WTC11 (cell line): ENCODE results near the gene AGTR1. TPM values are rescaled to one million over a fixed set of nuclear protein-coding genes. Genes with fewer than 3 reads are reported as not detected.

ENCODE experiments used
- ATAC-seq: fragments of 200-7000 bp; cut with Tn5 transposase; 2 replicates; pipeline ENCODE4 v1.10.0; 2021; ENCODE audit warnings: mild to moderate bottlenecking, moderate library complexity
- Bru-seq: library from RNA; stranded (reverse); fragments of 400-500 nt; gene quantifications from one replicate; lab custom pipeline; 2021; lab: Mats Ljungman, UMichigan
- CTCF ChIA-PET: fragments of 300-600 bp; sonication (Branson Sonifier 250); formaldehyde crosslinking; loops from one replicate; lab custom pipeline; 2021; ENCODE audit warnings: antibody characterized with exemption; lab: Charles Lee
- POLR2A ChIA-PET: fragments of 350-600 bp; sonication (Branson Sonifier 250); formaldehyde crosslinking; loops from one replicate; lab custom pipeline; 2021; ENCODE audit warnings: antibody characterized with exemption; lab: Charles Lee
- DNase-seq: peaks from one replicate; pipeline ENCODE4 v3.0.0; 2021; ENCODE audit warnings: low spot score
- H3K27ac Mint-ChIP-seq: 2 replicates; pipeline ENCODE4 v1.8.0; 2021; ENCODE audit warnings: mixed read lengths
- H3K27me3 Mint-ChIP-seq: 2 replicates; pipeline ENCODE4 v1.8.0; 2021; ENCODE audit warnings: low read depth, mild to moderate bottlenecking, moderate library complexity, mixed read lengths
- H3K36me3 Mint-ChIP-seq: 2 replicates; pipeline ENCODE4 v1.8.0; 2021; ENCODE audit warnings: mixed read lengths
- H3K4me1 Mint-ChIP-seq: 2 replicates; pipeline ENCODE4 v1.8.0; 2022; ENCODE audit warnings: mixed read lengths
- H3K4me3 Mint-ChIP-seq: 2 replicates; pipeline ENCODE4 v1.8.0; 2021; ENCODE audit warnings: mild to moderate bottlenecking, moderate library complexity, mixed read lengths
- H3K9me3 Mint-ChIP-seq: 2 replicates; pipeline ENCODE4 v1.8.0; 2021; ENCODE audit warnings: mixed read lengths
- ATF1 ChIP-seq: sonication (generic); formaldehyde crosslinking; IDR thresholded peaks from 2 replicates; pipeline ENCODE4 v1.8.1; 2023; ENCODE audit warnings: mild to moderate bottlenecking, moderate library complexity, missing genetic modification reagents
- ATF6 ChIP-seq: sonication (generic); formaldehyde crosslinking; IDR thresholded peaks from 2 replicates; pipeline ENCODE4 v1.8.1; 2023; ENCODE audit warnings: mild to moderate bottlenecking, missing genetic modification reagents
- CBFB ChIP-seq: sonication (generic); formaldehyde crosslinking; IDR thresholded peaks from 2 replicates; pipeline ENCODE4 v1.8.1; 2022; ENCODE audit warnings: mild to moderate bottlenecking, low read depth, missing genetic modification reagents
- CREM ChIP-seq: sonication (generic); formaldehyde crosslinking; IDR thresholded peaks from 2 replicates; pipeline ENCODE4 v1.8.1; 2022; ENCODE audit warnings: mild to moderate bottlenecking, missing genetic modification reagents, moderate library complexity
- E2F1 ChIP-seq: sonication (generic); formaldehyde crosslinking; IDR thresholded peaks from 2 replicates; pipeline ENCODE4 v1.8.0; 2022; ENCODE audit warnings: mild to moderate bottlenecking, missing genetic modification reagents
- E2F4 ChIP-seq: sonication (generic); formaldehyde crosslinking; IDR thresholded peaks from 2 replicates; pipeline ENCODE4 v1.8.1; 2022; ENCODE audit warnings: low read depth, mild to moderate bottlenecking, moderate library complexity, missing genetic modification reagents, borderline replicate concordance
- E2F5 ChIP-seq: sonication (generic); formaldehyde crosslinking; IDR thresholded peaks from 2 replicates; pipeline ENCODE4 v1.8.1; 2022; ENCODE audit warnings: mild to moderate bottlenecking, moderate library complexity, missing genetic modification reagents
- ELF4 ChIP-seq: sonication (generic); formaldehyde crosslinking; IDR thresholded peaks from 2 replicates; pipeline ENCODE4 v1.8.1; 2022; ENCODE audit warnings: low read depth, mild to moderate bottlenecking, moderate library complexity, missing genetic modification reagents
- GRHL2 ChIP-seq: fragments of 250-450 bp; sonication (Bioruptor Pico); IDR thresholded peaks from 2 replicates; pipeline ENCODE4 v1.8.0; 2022; ENCODE audit warnings: mild to moderate bottlenecking, moderate library complexity; ENCODE audit not compliant: insufficient replicate concordance, severe bottlenecking
- IRF1 ChIP-seq: sonication (generic); formaldehyde crosslinking; IDR thresholded peaks from 2 replicates; pipeline ENCODE4 v1.8.0; 2023; ENCODE audit warnings: missing genetic modification reagents
- IRF2 ChIP-seq: sonication (generic); formaldehyde crosslinking; IDR thresholded peaks from 2 replicates; pipeline ENCODE4 v1.8.0; 2022; ENCODE audit warnings: low read depth, missing genetic modification reagents, borderline replicate concordance
- MLX ChIP-seq: sonication (generic); formaldehyde crosslinking; IDR thresholded peaks from 2 replicates; pipeline ENCODE4 v1.8.1; 2023; ENCODE audit warnings: mild to moderate bottlenecking, missing genetic modification reagents, moderate library complexity
- NR3C1 ChIP-seq: sonication (generic); formaldehyde crosslinking; conservative IDR thresholded peaks from 2 replicates; pipeline ENCODE4 v1.8.1; 2023; ENCODE audit warnings: low read depth, mild to moderate bottlenecking, missing genetic modification reagents
- RORB ChIP-seq: fragments of 250-450 bp; sonication (Bioruptor Pico); IDR thresholded peaks from 2 replicates; pipeline ENCODE4 v1.9.0; 2021; ENCODE audit warnings: mild to moderate bottlenecking
- SMAD3 ChIP-seq: sonication (generic); formaldehyde crosslinking; IDR thresholded peaks from 2 replicates; pipeline ENCODE4 v1.8.0; 2022; ENCODE audit warnings: missing genetic modification reagents, mild to moderate bottlenecking, borderline replicate concordance
- SOX15 ChIP-seq: fragments of 250-450 bp; sonication (Bioruptor Pico); IDR thresholded peaks from 2 replicates; pipeline ENCODE4 v1.9.0; 2021; ENCODE audit warnings: mild to moderate bottlenecking
- SP1 ChIP-seq: sonication (generic); formaldehyde crosslinking; conservative IDR thresholded peaks from 2 replicates; pipeline ENCODE4 v1.8.1; 2022; ENCODE audit warnings: missing genetic modification reagents
- TEAD1 ChIP-seq: sonication (generic); formaldehyde crosslinking; IDR thresholded peaks from 2 replicates; pipeline ENCODE4 v1.8.0; 2022; ENCODE audit warnings: mild to moderate bottlenecking, missing genetic modification reagents
- TP53 ChIP-seq: sonication (generic); formaldehyde crosslinking; IDR thresholded peaks from 2 replicates; pipeline ENCODE4 v1.8.1; 2023; ENCODE audit warnings: mild to moderate bottlenecking, missing genetic modification reagents
- USF2 ChIP-seq: sonication (generic); formaldehyde crosslinking; IDR thresholded peaks from 2 replicates; pipeline ENCODE4 v1.8.1; 2023; ENCODE audit warnings: mild to moderate bottlenecking, missing genetic modification reagents, moderate library complexity
- ZNF121 ChIP-seq: sonication (generic); formaldehyde crosslinking; IDR thresholded peaks from 2 replicates; pipeline ENCODE4 v1.8.0; 2023; ENCODE audit warnings: missing genetic modification reagents
- ZNF317 ChIP-seq: sonication (generic); formaldehyde crosslinking; IDR thresholded peaks from 2 replicates; pipeline ENCODE4 v1.8.1; 2023; ENCODE audit warnings: low read depth, mild to moderate bottlenecking, moderate library complexity, missing genetic modification reagents, borderline replicate concordance
- ZNF425 ChIP-seq: fragments of 250-450 bp; sonication (Bioruptor Pico); conservative IDR thresholded peaks from 2 replicates; pipeline ENCODE4 v1.9.0; 2021; ENCODE audit warnings: mild to moderate bottlenecking
- ZNF671 ChIP-seq: fragments of 250-450 bp; sonication (Bioruptor Pico); IDR thresholded peaks from 2 replicates; pipeline ENCODE4 v1.8.0; 2021; ENCODE audit warnings: mild to moderate bottlenecking
- ZSCAN18 ChIP-seq: fragments of 250-450 bp; sonication (Bioruptor Pico); IDR thresholded peaks from 2 replicates; pipeline ENCODE4 v2.1.2; 2022; ENCODE audit warnings: mild to moderate bottlenecking, moderate library complexity
- long read RNA-seq, 3 experiments: library from RNA in 1 of 3; library from capped mRNA in 1 of 3; library from polyadenylated mRNA in 1 of 3; unstranded in 2 of 3; stranded (forward) in 1 of 3; transcript quantifications; one replicate each; pipeline ENCODE4 v2.0.0, GENCODE V29; 2021
- total RNA-seq: library from RNA; stranded (reverse); gene quantifications from 3 replicates; pipeline ENCODE4 v1.2.3, GENCODE V29; 2021

AGTR1 gene
- total RNA-seq, result 0.13 to 0.25 TPM in 2 of 3 replicates, not detected in the other
- Bru-seq, nascent RNA, result percentile 29 among the genes with signal in this experiment
- long read RNA-seq, experiment 1, result 0 reads
- long read RNA-seq, experiment 2, result 0 reads
- long read RNA-seq, experiment 3, result 0 reads

GRCh38 chr3:148697306-148698189, at the start of gene AGTR1:
AGTR1 (plus strand) TSS chr3:148697903; CDS start chr3:148741036, 43,133 bp downstream.
- H3K27ac Mint-ChIP-seq, result no peak within 1 kb of the TSS
- no peaks in the 10 kb centered on the region for H3K36me3 Mint-ChIP-seq
- H3K9me3 Mint-ChIP-seq, result no peaks in the 10 kb centered on the region
- peak within 1 kb of the TSS; percentile 80 for H3K4me3 Mint-ChIP-seq
- CTCF ChIA-PET, result interaction anchor here (0.9 to 1.3 kb wide), 2 partner anchors 14 to 21 kb away, joined by 6 to 8 read pairs; no protein-coding TSS in a partner anchor
- H3K4me1 Mint-ChIP-seq, result peaks cover 9% of the 10 kb centered on the region
- POLR2A ChIA-PET, result no interaction called here
- peaks cover 45% of the 10 kb centered on the region for H3K27me3 Mint-ChIP-seq
- peak; percentile 93 for ATAC-seq
- DNase-seq, result peak; percentile 79
- TF ChIP-seq E2F1 (CRISPR knock-in tag) (no peak), ELF4 (CRISPR knock-in tag) (no peak), ATF1 (0 out of 2 replicates have a peak, but pooled peaks have one; percentile 26), GRHL2 (CRISPR knock-in tag) (no peak), IRF1 (no peak), ZNF671 (no peak), CREM (0 out of 2 replicates have a peak, but pooled peaks have one; percentile 56), ATF6 (no peak), NR3C1 (CRISPR knock-in tag) (no peak), RORB (no peak), IRF2 (CRISPR knock-in tag) (no peak), ZNF317 (CRISPR knock-in tag) (no peak), SP1 (peak; percentile 46; the same call in 1 of the 2 replicates), SOX15 (CRISPR knock-in tag) (no peak), ZSCAN18 (CRISPR knock-in tag) (no peak), CBFB (CRISPR knock-in tag) (no peak), USF2 (CRISPR knock-in tag) (no peak), ZNF121 (CRISPR knock-in tag) (peak; percentile 98), E2F5 (CRISPR knock-in tag) (peak; percentile 77; the same call in 1 of the 2 replicates), ZNF425 (CRISPR knock-in tag) (no peak), E2F4 (CRISPR knock-in tag) (no peak), TEAD1 (CRISPR knock-in tag) (0 out of 2 replicates have a peak, but pooled peaks have one; percentile 31), MLX (CRISPR knock-in tag) (no peak), SMAD3 (CRISPR knock-in tag) (no peak), TP53 (CRISPR knock-in tag) (no peak; the same call in 1 of the 2 replicates)
